Measurements from ENCODE around the gene AKR1C1.
"Not testable (repeated sequence)": the region's sequence is repeated elsewhere in the genome, so short reads cannot be mapped to it uniquely, and the experiment has no call there.

Gene AKR1C1

GRCh38 chr10:4974400-4974799 lies 11.2 kb downstream of the AKR1C1 start:
- H2AFZ ChIP-seq (ENCODE audit: insufficient read depth, low read length, poor library complexity); H3K79me1 ChIP-seq (ENCODE audit: low read length); H4K91ac ChIP-seq (ENCODE audit: low read depth, low read length); H2BK5ac ChIP-seq (ENCODE audit: low read depth, low read length, poor library complexity); H3K4me1 ChIP-seq (ENCODE audit: control insufficient read depth in 1 of 2, insufficient read depth in 2 of 2, low read length in 2 of 2); DNase-seq; H2AK5ac ChIP-seq (ENCODE audit: low read length); H3K79me2 ChIP-seq (ENCODE audit: control insufficient read depth, insufficient read depth, low read length, poor library complexity); H3K18ac ChIP-seq (ENCODE audit: low read length); H3K27ac ChIP-seq (ENCODE audit: low read depth, low read length); H3K4me3 ChIP-seq (ENCODE audit: low read depth, low read length); H3K9me3 ChIP-seq (ENCODE audit: insufficient read depth, low read depth, low read length); H3K23ac ChIP-seq (ENCODE audit: low read length); H3K9ac ChIP-seq (ENCODE audit: low read length); H3K36me3 ChIP-seq (ENCODE audit: control insufficient read depth in 1 of 2, insufficient read depth in 2 of 2, low read length in 2 of 2); H2BK120ac ChIP-seq (ENCODE audit: insufficient read depth, low read length, poor library complexity); H4K8ac ChIP-seq (ENCODE audit: low read depth, low read length); H2BK12ac ChIP-seq (ENCODE audit: low read length); H3K14ac ChIP-seq (ENCODE audit: low read length); H3K4ac ChIP-seq (ENCODE audit: low read depth, low read length); H3K27me3 ChIP-seq (ENCODE audit: insufficient read depth, low read length); H4K12ac ChIP-seq (ENCODE audit: low read depth, low read length); H3K4me2 ChIP-seq (ENCODE audit: low read length): not testable (repeated sequence)

- H3K79me1 ChIP-seq (ENCODE audit: low read length): no peaks in the 10 kb centered on the region
- H2AFZ ChIP-seq (ENCODE audit: insufficient read depth, low read length, poor library complexity): no peak overlapping the region
- H3K79me2 ChIP-seq (ENCODE audit: control insufficient read depth, insufficient read depth, low read length, poor library complexity): no peaks in the 10 kb centered on the region
- H2BK5ac ChIP-seq (ENCODE audit: low read depth, low read length, poor library complexity): no peak overlapping the region
- no peak overlapping the region for H4K91ac ChIP-seq (ENCODE audit: low read depth, low read length)
- no peaks in the 10 kb centered on the region for H3K27me3 ChIP-seq (ENCODE audit: insufficient read depth, low read length)
- peaks cover 3 to 4% of the 10 kb centered on the region in 2 experiments for H3K4me1 ChIP-seq (ENCODE audit: control insufficient read depth in 1 of 2, insufficient read depth in 2 of 2, low read length in 2 of 2)
- no peak overlapping the region for H3K4ac ChIP-seq (ENCODE audit: low read depth, low read length)
- H2BK12ac ChIP-seq (ENCODE audit: low read length): no peak overlapping the region
- H3K36me3 ChIP-seq (ENCODE audit: control insufficient read depth in 1 of 2, insufficient read depth in 2 of 2, low read length in 2 of 2): no peaks in the 10 kb centered on the region
- DNase-seq: no peak
- peaks cover 2% of the 10 kb centered on the region for H3K9me3 ChIP-seq (ENCODE audit: insufficient read depth, low read depth, low read length)
- no peak overlapping the region for H4K8ac ChIP-seq (ENCODE audit: low read depth, low read length)
- H3K27ac ChIP-seq (ENCODE audit: low read depth, low read length): no peak overlapping the region
- H3K9ac ChIP-seq (ENCODE audit: low read length): no peak overlapping the region
- H3K23ac ChIP-seq (ENCODE audit: low read length): no peak overlapping the region
- no peak overlapping the region for H3K14ac ChIP-seq (ENCODE audit: low read length)
- H2AK5ac ChIP-seq (ENCODE audit: low read length): no peak overlapping the region
- H3K4me3 ChIP-seq (ENCODE audit: low read depth, low read length): no peak overlapping the region
- no peak overlapping the region for H4K12ac ChIP-seq (ENCODE audit: low read depth, low read length)
- H2BK120ac ChIP-seq (ENCODE audit: insufficient read depth, low read length, poor library complexity): no peak overlapping the region
- H3K18ac ChIP-seq (ENCODE audit: low read length): no peak overlapping the region
- H3K4me2 ChIP-seq (ENCODE audit: low read length): no peak overlapping the region
Observed at GRCh38 chr10:4977025-4977424, 13.8 kb downstream of the AKR1C1 start.

GRCh38 chr10:4978870-4979269 lies 15.7 kb downstream of the AKR1C1 start:
- H3K79me1 ChIP-seq (ENCODE audit: low read length): no peaks in the 10 kb centered on the region
- no peak overlapping the region for H2BK5ac ChIP-seq (ENCODE audit: low read depth, low read length, poor library complexity)
- no peak overlapping the region for H3K4me3 ChIP-seq (ENCODE audit: low read depth, low read length)
- H3K4me1 ChIP-seq (ENCODE audit: control insufficient read depth in 1 of 2, insufficient read depth in 2 of 2, low read length in 2 of 2): peaks cover 3 to 4% of the 10 kb centered on the region in 2 experiments
- no peak overlapping the region for H3K9ac ChIP-seq (ENCODE audit: low read length)
- no peak overlapping the region for H2AK5ac ChIP-seq (ENCODE audit: low read length)
- H4K91ac ChIP-seq (ENCODE audit: low read depth, low read length): no peak overlapping the region
- H3K27ac ChIP-seq (ENCODE audit: low read depth, low read length): no peak overlapping the region
- H3K23ac ChIP-seq (ENCODE audit: low read length): no peak overlapping the region
- no peak overlapping the region for H4K12ac ChIP-seq (ENCODE audit: low read depth, low read length)
- peaks cover 2% of the 10 kb centered on the region for H3K9me3 ChIP-seq (ENCODE audit: insufficient read depth, low read depth, low read length)
- H3K4ac ChIP-seq (ENCODE audit: low read depth, low read length): no peak overlapping the region
- H3K36me3 ChIP-seq (ENCODE audit: control insufficient read depth in 1 of 2, insufficient read depth in 2 of 2, low read length in 2 of 2): no peaks in the 10 kb centered on the region
- no peaks in the 10 kb centered on the region for H3K79me2 ChIP-seq (ENCODE audit: control insufficient read depth, insufficient read depth, low read length, poor library complexity)
- H2AFZ ChIP-seq (ENCODE audit: insufficient read depth, low read length, poor library complexity): no peak overlapping the region
- H3K18ac ChIP-seq (ENCODE audit: low read length): no peak overlapping the region
- H4K8ac ChIP-seq (ENCODE audit: low read depth, low read length): no peak overlapping the region
- H3K27me3 ChIP-seq (ENCODE audit: insufficient read depth, low read length): no peaks in the 10 kb centered on the region
- H3K14ac ChIP-seq (ENCODE audit: low read length): no peak overlapping the region
- H3K4me2 ChIP-seq (ENCODE audit: low read length): no peak overlapping the region
- no peak for DNase-seq
- no peak overlapping the region for H2BK120ac ChIP-seq (ENCODE audit: insufficient read depth, low read length, poor library complexity)
- WGBS (ENCODE audit: extremely low coverage, insufficient coverage, insufficient read length): no CpG with 5 or more reads among the region's 4 CpGs
- H2BK12ac ChIP-seq (ENCODE audit: low read length): no peak overlapping the region

- Histone ChIP-seq H2AK5ac (ENCODE audit: low read length) (no peak overlapping the region), H4K91ac (ENCODE audit: low read depth, low read length) (no peak overlapping the region), H3K79me1 (ENCODE audit: low read length) (no peaks in the 10 kb centered on the region), H4K12ac (ENCODE audit: low read depth, low read length) (no peak overlapping the region), H3K4me1 (ENCODE audit: control insufficient read depth in 1 of 2, insufficient read depth in 2 of 2, low read length in 2 of 2) (peaks cover 3 to 4% of the 10 kb centered on the region in 2 experiments), H3K14ac (ENCODE audit: low read length) (no peak overlapping the region), H4K8ac (ENCODE audit: low read depth, low read length) (no peak overlapping the region), H2AFZ (ENCODE audit: insufficient read depth, low read length, poor library complexity) (no peak overlapping the region), H3K4me2 (ENCODE audit: low read length) (no peak overlapping the region), H3K4ac (ENCODE audit: low read depth, low read length) (no peak overlapping the region), H3K36me3 (ENCODE audit: control insufficient read depth in 1 of 2, insufficient read depth in 2 of 2, low read length in 2 of 2) (no peaks in the 10 kb centered on the region), H3K4me3 (ENCODE audit: low read depth, low read length) (no peak overlapping the region), H2BK5ac (ENCODE audit: low read depth, low read length, poor library complexity) (no peak overlapping the region), H3K18ac (ENCODE audit: low read length) (no peak overlapping the region), H2BK12ac (ENCODE audit: low read length) (no peak overlapping the region), H3K23ac (ENCODE audit: low read length) (no peak overlapping the region), H3K9ac (ENCODE audit: low read length) (no peak overlapping the region), H2BK120ac (ENCODE audit: insufficient read depth, low read length, poor library complexity) (no peak overlapping the region), H3K27ac (ENCODE audit: low read depth, low read length) (no peak overlapping the region), H3K27me3 (ENCODE audit: insufficient read depth, low read length) (no peaks in the 10 kb centered on the region), H3K79me2 (ENCODE audit: control insufficient read depth, insufficient read depth, low read length, poor library complexity) (no peaks in the 10 kb centered on the region), H3K9me3 (ENCODE audit: insufficient read depth, low read depth, low read length) (peaks cover 2% of the 10 kb centered on the region)
- WGBS (ENCODE audit: extremely low coverage, insufficient coverage, insufficient read length): no CpG with 5 or more reads among the region's 2 CpGs
- no peak for DNase-seq
Observed at GRCh38 chr10:4980793-4981192, 17.6 kb downstream of the AKR1C1 start.

Measured in trophoblast cell (in vitro differentiated cells and primary cell).